CD14-positive monocyte (primary cell): ENCODE measurements around the gene HCAR2. TPM values are rescaled to one million over a fixed set of nuclear protein-coding genes. Genes with fewer than 3 reads are reported as not detected.
"Not testable (repeated sequence)": the region's sequence is repeated elsewhere in the genome, so short reads cannot be mapped to it uniquely, and the experiment has no call there.

Experiments
- DNase-seq, 3 donors: peaks; one replicate each; pipeline ENCODE4 v3.0.0-alpha.2; 2011 to 2022
- H2AFZ ChIP-seq: 2 replicates; pipeline ENCODE4 v1.6.0; 2012; ENCODE audit warnings: mild to moderate bottlenecking, low read depth, low read length, inconsistent platforms; ENCODE audit not compliant: insufficient read depth, poor library complexity, severe bottlenecking
- H3K27ac ChIP-seq, 2 donors: 1 replicate in 1 of 2; 2 replicates in 1 of 2; pipeline ENCODE4 v1.5.1; 2012 to 2013; ENCODE audit warnings: low read length in 2 of 2, control low read depth in 1 of 2, inconsistent platforms in 1 of 2, low read depth in 1 of 2, mild to moderate bottlenecking in 1 of 2
- H3K27me3 ChIP-seq, 2 donors: one replicate each; pipeline versions ENCODE4 v1.6.0 to v1.6.1; 2011 to 2013; ENCODE audit warnings: low read length in 2 of 2; ENCODE audit not compliant: control insufficient read depth in 2 of 2, insufficient read depth in 2 of 2
- H3K36me3 ChIP-seq, 2 donors: replicated peaks in 1 of 2; 1 replicate in 1 of 2; 2 replicates in 1 of 2; pipeline versions ENCODE4 v1.5.1 to v1.6.1; 2012 to 2013; ENCODE audit warnings: low read length in 2 of 2, control low read depth in 1 of 2, inconsistent platforms in 1 of 2, mild to moderate bottlenecking in 1 of 2; ENCODE audit not compliant: insufficient read depth in 2 of 2, control insufficient read depth in 1 of 2
- H3K4me1 ChIP-seq, 2 donors: 1 replicate in 1 of 2; 2 replicates in 1 of 2; pipeline versions ENCODE4 v1.5.1 to v1.6.1; 2012 to 2013; ENCODE audit warnings: low read length in 2 of 2, control low read depth in 1 of 2, inconsistent platforms in 1 of 2, mild to moderate bottlenecking in 1 of 2, moderate library complexity in 1 of 2; ENCODE audit not compliant: insufficient read depth in 2 of 2, control insufficient read depth in 1 of 2
- H3K4me2 ChIP-seq: replicated peaks from 2 replicates; pipeline ENCODE3; 2012; ENCODE audit warnings: low read length, moderate library complexity, mild to moderate bottlenecking; ENCODE audit not compliant: poor library complexity, severe bottlenecking; ENCODE audit errors: extremely low read depth
- H3K4me3 ChIP-seq, 3 experiments: fragments of 200-600 bp in 1 of 3; sonication (generic) in 1 of 3; replicated peaks in 1 of 3; 1 replicate in 2 of 3; 2 replicates in 1 of 3; pipeline ENCODE4 v1.5.1; 2011 to 2013; ENCODE audit warnings: low read length in 3 of 3, mild to moderate bottlenecking in 3 of 3, control low read depth in 2 of 3, low read depth in 2 of 3, inconsistent platforms in 1 of 3, moderate library complexity in 1 of 3
- H3K79me2 ChIP-seq: 2 replicates; pipeline ENCODE4 v1.6.0; 2012; ENCODE audit warnings: mild to moderate bottlenecking, control low read depth, inconsistent platforms, low read length, moderate library complexity; ENCODE audit not compliant: insufficient read depth
- H3K9ac ChIP-seq: 2 replicates; pipeline ENCODE4 v1.6.0; 2017; ENCODE audit warnings: low read length, mild to moderate bottlenecking; ENCODE audit not compliant: insufficient read depth, poor library complexity, severe bottlenecking
- H3K9me3 ChIP-seq, 2 donors: replicated peaks in 1 of 2; 1 replicate in 1 of 2; 2 replicates in 1 of 2; pipeline versions ENCODE4 v1.5.1 to v1.6.1; 2012 to 2013; ENCODE audit warnings: low read length in 2 of 2, control low read depth in 1 of 2; ENCODE audit not compliant: control insufficient read depth in 1 of 2, insufficient read depth in 1 of 2
- H4K20me1 ChIP-seq: 2 replicates; pipeline ENCODE4 v1.6.0; 2012; ENCODE audit warnings: mild to moderate bottlenecking, low read length, control low read depth, moderate library complexity; ENCODE audit not compliant: insufficient read depth
- H3K27ac Mint-ChIP-seq, 7 donors: one replicate each; pipeline ENCODE4 v1.8.0; 2020; ENCODE audit warnings: mild to moderate bottlenecking in 7 of 7, mixed read lengths in 7 of 7, moderate library complexity in 6 of 7, inconsistent platforms in 2 of 7
- H3K27me3 Mint-ChIP-seq, 3 donors: one replicate each; pipeline ENCODE4 v1.8.0; 2021 to 2022; ENCODE audit warnings: low read depth in 3 of 3, mild to moderate bottlenecking in 3 of 3, mixed read lengths in 3 of 3, moderate library complexity in 3 of 3, inconsistent platforms in 1 of 3
- H3K36me3 Mint-ChIP-seq, 2 donors: one replicate each; pipeline ENCODE4 v1.8.0; 2020; ENCODE audit warnings: mixed read lengths in 2 of 2, inconsistent platforms in 1 of 2, mild to moderate bottlenecking in 1 of 2
- H3K4me1 Mint-ChIP-seq: one replicate; pipeline ENCODE4 v1.8.0; 2020; ENCODE audit warnings: mild to moderate bottlenecking, mixed read lengths
- H3K4me3 Mint-ChIP-seq, 2 donors: one replicate each; pipeline ENCODE4 v1.8.0; 2020; ENCODE audit warnings: mild to moderate bottlenecking in 2 of 2, mixed read lengths in 2 of 2, moderate library complexity in 1 of 2
- H3K9me3 Mint-ChIP-seq, 7 donors: one replicate each; pipeline ENCODE4 v1.8.0; 2020 to 2022; ENCODE audit warnings: mixed read lengths in 7 of 7, mild to moderate bottlenecking in 6 of 7, moderate library complexity in 6 of 7, inconsistent platforms in 2 of 7
- CTCF ChIP-seq: fragments of 200-600 bp; IDR thresholded peaks from one replicate; pipeline ENCODE4 v1.8.0; 2022; ENCODE audit warnings: antibody characterized with exemption, mild to moderate bottlenecking
- WGBS: methylation state at CpG from one replicate; pipeline ENCODE4 v1.1.5; 2013; ENCODE audit warnings: missing lambda C conversion rate; ENCODE audit not compliant: insufficient coverage; 5-methylcytosine and 5-hydroxymethylcytosine counted together
- intact Hi-C, 2 donors: fragments of 100-400 bp; cut with micrococcal nuclease; formaldehyde crosslinking; loops; one replicate each; pipeline versions ENCODE4 v1.15.0 to v1.15.1; 2023
- polyA plus RNA-seq, 3 donors: library from polyadenylated mRNA; depleted of rRNA in 1 of 3; unstranded in 2 of 3; stranded (reverse) in 1 of 3; fragments of 300-500 nt in 2 of 3; fragments of >200 nt in 1 of 3; fragmentation: Illumina TruSeq in 2 of 3; gene quantifications; 1 replicate in 2 of 3; 2 replicates in 1 of 3; pipeline ENCODE4 v1.2.3, GENCODE V29; 2012 to 2021

HCAR2 gene
- polyA plus RNA-seq, 3 donors: 8.1 to 31.2 (median 13.0) TPM

GRCh38 chr12:122722387-122722786 is 19.2 kb upstream of the HCAR2 start:
- Histone ChIP-seq H4K20me1 (no peaks in the 10 kb centered on the region), H2AFZ (no peak overlapping the region), H3K27ac (peak overlapping the region; percentile 36 to 37), H3K27me3 (no peaks in the 10 kb centered on the region), H3K4me3 (no peak overlapping the region), H3K79me2 (no peaks in the 10 kb centered on the region), H3K9me3 (no peaks in the 10 kb centered on the region), H3K36me3 (no peaks in the 10 kb centered on the region), H3K9ac (no peak overlapping the region), H3K4me2 (no peak overlapping the region), H3K4me1 (peaks cover 59 to 65% of the 10 kb centered on the region in 2 donors)
- Mint-ChIP-seq H3K4me1 (peaks cover 52% of the 10 kb centered on the region), H3K27ac (peak overlapping the region; percentile 23 to 94 (median 87)), H3K27me3 (peaks cover 0 to 5% (median 3%) of the 10 kb centered on the region in 3 donors), H3K9me3 (peaks cover 0 to 1% (median 0%) of the 10 kb centered on the region in 7 donors), H3K36me3 (peaks cover 0 to 3% of the 10 kb centered on the region in 2 donors), H3K4me3 (peak overlapping the region in 1 of 2 donors; percentile 21)
- no peak for TF ChIP-seq CTCF
- DNase-seq: peak; percentile 30 to 40 (median 33)
- intact Hi-C loops: no loop called here
- no CpG with 5 or more reads among the region's 1 CpG for WGBS

- Mint-ChIP-seq H3K27me3 (peaks cover 0 to 5% (median 3%) of the 10 kb centered on the region in 3 donors), H3K27ac (peak overlapping the region; percentile 59 to 96 (median 84)), H3K36me3 (peaks cover 0 to 3% of the 10 kb centered on the region in 2 donors), H3K4me1 (peaks cover 58% of the 10 kb centered on the region), H3K9me3 (peaks cover 0 to 1% (median 0%) of the 10 kb centered on the region in 7 donors), H3K4me3 (no peak overlapping the region)
- 92% methylated on average over 2 of the region's 11 CpGs for WGBS
- Histone ChIP-seq H3K4me1 (peaks cover 59 to 71% of the 10 kb centered on the region in 2 donors), H3K4me3 (no peak overlapping the region), H3K27ac (peak overlapping the region in 1 of 2 donors; percentile 73), H3K4me2 (no peak overlapping the region), H3K9ac (no peak overlapping the region), H3K36me3 (no peaks in the 10 kb centered on the region), H2AFZ (no peak overlapping the region), H3K9me3 (no peaks in the 10 kb centered on the region), H3K27me3 (no peaks in the 10 kb centered on the region), H3K79me2 (no peaks in the 10 kb centered on the region), H4K20me1 (no peaks in the 10 kb centered on the region)
- TF ChIP-seq CTCF: no peak
- intact Hi-C loops: no loop called here
- no peak for DNase-seq
These were observed 17.9 kb upstream of the HCAR2 start for GRCh38 chr12:122721057-122721545.

- Mint-ChIP-seq H3K4me3 (peak within 1 kb of the TSS; percentile 51 to 74), H3K27ac (peak within 1 kb of the TSS; percentile 74 to 89 (median 86)), H3K4me1 (peaks cover 51% of the 10 kb centered on the region)
- intact Hi-C loops, H4K20me1 ChIP-seq, H3K27me3 Mint-ChIP-seq, H3K9me3 ChIP-seq, H3K27me3 ChIP-seq, H3K36me3 Mint-ChIP-seq, H2AFZ ChIP-seq, H3K79me2 ChIP-seq, H3K9me3 Mint-ChIP-seq, H3K36me3 ChIP-seq: not testable (repeated sequence)
- peaks cover 52 to 59% of the 10 kb centered on the region in 2 donors for H3K4me1 ChIP-seq
- peak within 1 kb of the TSS in 2 of 3 experiments; percentile 2 to 53 for H3K4me3 ChIP-seq
- peak; percentile 91 to 97 (median 96) for DNase-seq
- 0% methylated on average over 2 of the region's 10 CpGs for WGBS
- H3K27ac ChIP-seq: peak within 1 kb of the TSS; percentile 63 to 76
- peak within 1 kb of the TSS; percentile 34 for H3K4me2 ChIP-seq
- peak within 1 kb of the TSS; percentile 46 for H3K9ac ChIP-seq
These were observed 13.5 kb upstream of the HCAR2 start, which contains the start of gene HCAR3 for GRCh38 chr12:122716658-122717057. HCAR3 (minus strand) TSS chr12:122716811; CDS start chr12:122716737, 74 bp downstream.
